ENCODE data around the gene GNB1L.

The GNB1L gene

GRCh38 chr22:19854778-19855503 is at the start of gene GNB1L, which contains the start of gene RTL10:
Gene GNB1L (minus strand): TSS chr22:19854874. CDS start chr22:19821355, 33,519 bp downstream.
Gene RTL10 (minus strand): TSS chr22:19854874. CDS start chr22:19852261, 2,613 bp downstream.
- peak; percentile 96 for DNase-seq

GRCh38 chr22:19904174-19904856 is 49.6 kb upstream of the GNB1L start:
- no peak for DNase-seq

- no peak for DNase-seq
Observed at GRCh38 chr22:19903513-19903912, 48.8 kb upstream of the GNB1L start.

- no peak for DNase-seq
Observed at GRCh38 chr22:19903031-19903430, 48.4 kb upstream of the GNB1L start.

GRCh38 chr22:19902245-19902715 is 47.6 kb upstream of the GNB1L start:
- no peak for DNase-seq

GRCh38 chr22:19901577-19902244 is 47.0 kb upstream of the GNB1L start:
- DNase-seq, result no peak

GRCh38 chr22:19900707-19901436 is 46.2 kb upstream of the GNB1L start:
- DNase-seq, result no peak

GRCh38 chr22:19898831-19899567 is 44.3 kb upstream of the GNB1L start:
- DNase-seq, result no peak

GRCh38 chr22:19898145-19898544 is 43.5 kb upstream of the GNB1L start:
- no peak for DNase-seq

- DNase-seq, result no peak
Observed at GRCh38 chr22:19897726-19898125, 43.1 kb upstream of the GNB1L start.

- DNase-seq, result no peak
Observed at GRCh38 chr22:19896665-19897355, 42.1 kb upstream of the GNB1L start.

- no peak for DNase-seq
Observed at GRCh38 chr22:19895160-19895849, 40.6 kb upstream of the GNB1L start.

- no peak for DNase-seq
Observed at GRCh38 chr22:19893363-19893762, 38.7 kb upstream of the GNB1L start.

GRCh38 chr22:19892925-19893324 is 38.3 kb upstream of the GNB1L start:
- DNase-seq, result no peak

- DNase-seq, result peak; percentile 74
Observed at GRCh38 chr22:19892257-19892879, 37.7 kb upstream of the GNB1L start.

GRCh38 chr22:19891317-19892256 is 36.9 kb upstream of the GNB1L start:
- peak; percentile 84 for DNase-seq

- no peak for DNase-seq
Observed at GRCh38 chr22:19890502-19891316, 36.0 kb upstream of the GNB1L start.

GRCh38 chr22:19889951-19890350 is 35.3 kb upstream of the GNB1L start:
- peak; percentile 49 for DNase-seq
